ENCODE data around the gene HDAC9.

The HDAC9 gene

GRCh38 chr7:18473119-18473518 is 22.4 kb upstream of the HDAC9 start:
- Mint-ChIP-seq H3K27me3 (no peaks in the 10 kb centered on the region), H3K4me1 (peaks cover 2% of the 10 kb centered on the region), H3K27ac (no peak overlapping the region), H3K4me3 (no peak overlapping the region), H3K9me3 (no peaks in the 10 kb centered on the region), H3K36me3 (ENCODE audit: low read depth) (no peaks in the 10 kb centered on the region)
- no peak for DNase-seq
- ATAC-seq = no peak

GRCh38 chr7:18474944-18475343 is 20.6 kb upstream of the HDAC9 start:
- Mint-ChIP-seq H3K27me3 (no peaks in the 10 kb centered on the region), H3K36me3 (ENCODE audit: low read depth) (no peaks in the 10 kb centered on the region), H3K27ac (no peak overlapping the region), H3K4me1 (no peaks in the 10 kb centered on the region), H3K9me3 (no peaks in the 10 kb centered on the region), H3K4me3 (no peak overlapping the region)
- ATAC-seq = no peak
- no peak for DNase-seq

GRCh38 chr7:18475488-18475887 is 20.1 kb upstream of the HDAC9 start:
- no peak for DNase-seq
- Mint-ChIP-seq H3K4me1 (no peaks in the 10 kb centered on the region), H3K9me3 (no peaks in the 10 kb centered on the region), H3K4me3 (no peak overlapping the region), H3K36me3 (ENCODE audit: low read depth) (no peaks in the 10 kb centered on the region), H3K27ac (no peak overlapping the region), H3K27me3 (no peaks in the 10 kb centered on the region)
- ATAC-seq = no peak

DNA sequence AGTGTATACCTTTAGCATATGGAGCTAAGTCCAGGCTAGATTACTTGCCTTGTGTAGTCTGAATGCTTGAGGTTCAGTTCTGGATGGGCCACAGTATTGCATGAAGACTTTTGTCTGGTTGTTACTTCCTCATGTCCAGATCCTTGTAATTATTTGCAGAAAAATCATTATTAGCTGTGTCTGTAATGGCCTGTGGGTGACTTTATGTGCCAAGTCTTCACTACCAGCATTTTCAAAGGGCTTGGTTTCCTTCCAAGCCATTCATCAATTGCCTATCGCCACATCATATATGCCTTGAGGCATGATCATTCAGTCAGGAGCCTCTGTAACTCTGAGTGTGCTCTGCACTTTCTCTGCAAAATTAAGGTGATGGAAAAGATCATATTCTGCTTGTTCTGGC is 13.8 kb upstream of the HDAC9 start:
- ATAC-seq = no peak
- no peak for DNase-seq
- no peaks in the 10 kb centered on the region for H3K36me3 Mint-ChIP-seq (ENCODE audit: low read depth)
- H3K27ac Mint-ChIP-seq = no peak overlapping the region
- H3K4me1 Mint-ChIP-seq = no peaks in the 10 kb centered on the region
- H3K4me3 Mint-ChIP-seq = no peak overlapping the region
- H3K27me3 Mint-ChIP-seq = no peaks in the 10 kb centered on the region
- no peaks in the 10 kb centered on the region for H3K9me3 Mint-ChIP-seq

GRCh38 chr7:18488049-18488448 is 7.5 kb upstream of the HDAC9 start:
- no peak overlapping the region for H3K27ac Mint-ChIP-seq
- DNase-seq = no peak
- H3K4me1 Mint-ChIP-seq = peaks cover 3% of the 10 kb centered on the region
- no peaks in the 10 kb centered on the region for H3K27me3 Mint-ChIP-seq
- H3K36me3 Mint-ChIP-seq (ENCODE audit: low read depth) = no peaks in the 10 kb centered on the region
- no peak for ATAC-seq
- no peak overlapping the region for H3K4me3 Mint-ChIP-seq
- H3K9me3 Mint-ChIP-seq = no peaks in the 10 kb centered on the region

- H3K27me3 Mint-ChIP-seq = no peaks in the 10 kb centered on the region
- no peak for ATAC-seq
- no peak overlapping the region for H3K27ac Mint-ChIP-seq
These were observed 5.9 kb upstream of the HDAC9 start for GRCh38 chr7:18489624-18490023.

GRCh38 chr7:18491871-18492270 is 3.7 kb upstream of the HDAC9 start:
- Mint-ChIP-seq H3K27ac (no peak overlapping the region), H3K9me3 (no peaks in the 10 kb centered on the region), H3K4me1 (peaks cover 23% of the 10 kb centered on the region), H3K36me3 (ENCODE audit: low read depth) (no peaks in the 10 kb centered on the region), H3K4me3 (no peak overlapping the region), H3K27me3 (no peaks in the 10 kb centered on the region)
- ATAC-seq (no peak), DNase-seq (no peak)

More at GRCh38 chr7:18489624-18490023, 5.9 kb upstream of the HDAC9 start:
- Mint-ChIP-seq H3K36me3 (ENCODE audit: low read depth) (no peaks in the 10 kb centered on the region), H3K9me3 (no peaks in the 10 kb centered on the region), H3K4me1 (peaks cover 4% of the 10 kb centered on the region), H3K4me3 (no peak overlapping the region)
- no peak for DNase-seq

GRCh38 chr7:18494406-18494805 is 1.1 kb upstream of the HDAC9 start:
- Mint-ChIP-seq H3K4me1 (peaks cover 24% of the 10 kb centered on the region), H3K27ac (no peak overlapping the region), H3K27me3 (no peaks in the 10 kb centered on the region), H3K4me3 (no peak overlapping the region), H3K9me3 (no peaks in the 10 kb centered on the region), H3K36me3 (ENCODE audit: low read depth) (no peaks in the 10 kb centered on the region)
- DNase-seq (no peak), ATAC-seq (no peak)

DNA sequence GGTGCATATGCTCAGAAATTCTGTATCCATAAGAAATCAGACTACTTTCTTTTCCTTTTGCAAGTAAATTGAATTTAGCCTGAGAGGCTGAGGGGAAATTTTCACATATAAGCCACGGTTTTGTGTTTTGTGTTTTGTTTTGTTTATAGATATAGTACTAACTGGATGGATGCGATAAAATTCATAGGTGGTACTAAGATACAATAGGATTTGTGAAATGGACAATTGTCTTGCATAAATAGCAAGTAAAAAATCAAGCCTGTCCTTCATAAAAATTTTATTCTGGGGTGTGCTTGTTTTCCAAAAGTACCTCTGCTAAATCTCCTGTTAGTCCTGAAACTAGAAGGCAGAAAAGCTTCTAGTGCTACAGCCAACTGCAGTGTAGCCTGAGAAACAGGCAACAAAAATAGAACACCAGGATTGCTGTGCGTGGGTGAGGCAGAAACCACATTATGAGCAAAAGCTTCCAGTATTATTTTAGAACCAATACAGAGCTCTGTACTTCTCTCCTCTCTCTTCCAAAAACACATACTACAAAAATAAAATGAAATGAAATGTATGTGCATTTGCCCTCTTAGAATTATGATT is 634 bp upstream of the HDAC9 start:
- Mint-ChIP-seq H3K4me3 (peak overlapping the region; percentile 65), H3K27ac (peak overlapping the region; percentile 43), H3K4me1 (peaks cover 24% of the 10 kb centered on the region), H3K36me3 (ENCODE audit: low read depth) (no peaks in the 10 kb centered on the region), H3K27me3 (no peaks in the 10 kb centered on the region), H3K9me3 (no peaks in the 10 kb centered on the region)
- peak; percentile 82 for ATAC-seq
- DNase-seq = peak; percentile 6

DNA sequence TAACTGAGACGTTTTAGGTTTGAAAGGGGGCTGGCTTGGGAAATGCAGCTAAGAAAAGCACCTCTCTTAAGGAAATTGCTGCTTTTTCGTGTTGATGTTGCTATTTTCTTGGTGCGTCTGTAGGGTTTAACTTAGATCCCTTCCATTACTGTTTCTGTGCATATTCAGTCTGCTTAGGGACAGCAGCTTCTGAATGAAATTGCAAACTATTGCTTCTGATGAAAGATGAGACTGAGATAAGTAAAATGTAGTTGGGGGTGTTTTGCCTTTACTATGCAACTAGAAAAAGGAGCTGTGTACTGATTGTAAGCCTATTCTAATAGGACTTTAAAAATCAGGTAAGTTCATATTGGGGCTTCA is 772 bp downstream of the HDAC9 start:
- peak overlapping the region; percentile 43 for H3K27ac Mint-ChIP-seq

GRCh38 chr7:18497082-18497481 is 1.5 kb downstream of the HDAC9 start:
- H3K4me3 Mint-ChIP-seq = peak overlapping the region; percentile 65
- DNase-seq (no peak), ATAC-seq (no peak)
- H3K36me3 Mint-ChIP-seq (ENCODE audit: low read depth) = no peaks in the 10 kb centered on the region
- H3K9me3 Mint-ChIP-seq = no peaks in the 10 kb centered on the region
- peaks cover 30% of the 10 kb centered on the region for H3K4me1 Mint-ChIP-seq
- H3K27me3 Mint-ChIP-seq = no peaks in the 10 kb centered on the region
- H3K27ac Mint-ChIP-seq = peak overlapping the region; percentile 38

More for the DNA sequence above, 772 bp downstream of the HDAC9 start:
- Mint-ChIP-seq H3K4me3 (peak overlapping the region; percentile 65), H3K36me3 (ENCODE audit: low read depth) (no peaks in the 10 kb centered on the region), H3K27me3 (no peaks in the 10 kb centered on the region), H3K9me3 (no peaks in the 10 kb centered on the region), H3K4me1 (peaks cover 26% of the 10 kb centered on the region)
- DNase-seq = no peak
- ATAC-seq = no peak

GRCh38 chr7:18497800-18498199 is 2.3 kb downstream of the HDAC9 start:
- Mint-ChIP-seq H3K4me3 (peak overlapping the region; percentile 65), H3K4me1 (peaks cover 30% of the 10 kb centered on the region), H3K27me3 (no peaks in the 10 kb centered on the region), H3K9me3 (no peaks in the 10 kb centered on the region), H3K36me3 (ENCODE audit: low read depth) (no peaks in the 10 kb centered on the region), H3K27ac (no peak overlapping the region)
- no peak for ATAC-seq
- no peak for DNase-seq

GRCh38 chr7:18498341-18498740 is 2.8 kb downstream of the HDAC9 start:
- no peaks in the 10 kb centered on the region for H3K27me3 Mint-ChIP-seq
- H3K4me1 Mint-ChIP-seq = peaks cover 30% of the 10 kb centered on the region
- no peak overlapping the region for H3K27ac Mint-ChIP-seq
- DNase-seq (no peak), ATAC-seq (no peak)
- H3K4me3 Mint-ChIP-seq = peak overlapping the region; percentile 41
- H3K36me3 Mint-ChIP-seq (ENCODE audit: low read depth) = no peaks in the 10 kb centered on the region
- no peaks in the 10 kb centered on the region for H3K9me3 Mint-ChIP-seq

GRCh38 chr7:18499407-18500177 is 4.0 kb downstream of the HDAC9 start:
- no peaks in the 10 kb centered on the region for H3K27me3 Mint-ChIP-seq
- H3K4me3 Mint-ChIP-seq = no peak overlapping the region
- H3K9me3 Mint-ChIP-seq = no peaks in the 10 kb centered on the region
- H3K27ac Mint-ChIP-seq = no peak overlapping the region
- DNase-seq = no peak
- ATAC-seq = no peak
- H3K36me3 Mint-ChIP-seq (ENCODE audit: low read depth) = no peaks in the 10 kb centered on the region
- H3K4me1 Mint-ChIP-seq = peaks cover 34% of the 10 kb centered on the region

- Mint-ChIP-seq H3K9me3 (no peaks in the 10 kb centered on the region), H3K4me3 (no peak overlapping the region), H3K27me3 (no peaks in the 10 kb centered on the region), H3K27ac (peak overlapping the region; percentile 62), H3K36me3 (ENCODE audit: low read depth) (no peaks in the 10 kb centered on the region), H3K4me1 (peaks cover 26% of the 10 kb centered on the region)
- DNase-seq (no peak), ATAC-seq (no peak)
These were observed 7.7 kb downstream of the HDAC9 start for GRCh38 chr7:18503126-18503866.

Data from activated naive CD8-positive, alpha-beta T cell treated with anti-CD3 and anti-CD28 coated beads, Interleukin-2, amount 50 U/mL, for 24 hours (primary cell).